Measurements from ENCODE around the gene ZNF248. TPM values are rescaled to one million over a fixed set of nuclear protein-coding genes. Genes with fewer than 3 reads are reported as not detected.
"Not testable (repeated sequence)": the region's sequence is repeated elsewhere in the genome, so short reads cannot be mapped to it uniquely, and the experiment has no call there.

ZNF248 gene
- total RNA-seq, 1 donor from 2014 or later = 6.9 TPM

DNA sequence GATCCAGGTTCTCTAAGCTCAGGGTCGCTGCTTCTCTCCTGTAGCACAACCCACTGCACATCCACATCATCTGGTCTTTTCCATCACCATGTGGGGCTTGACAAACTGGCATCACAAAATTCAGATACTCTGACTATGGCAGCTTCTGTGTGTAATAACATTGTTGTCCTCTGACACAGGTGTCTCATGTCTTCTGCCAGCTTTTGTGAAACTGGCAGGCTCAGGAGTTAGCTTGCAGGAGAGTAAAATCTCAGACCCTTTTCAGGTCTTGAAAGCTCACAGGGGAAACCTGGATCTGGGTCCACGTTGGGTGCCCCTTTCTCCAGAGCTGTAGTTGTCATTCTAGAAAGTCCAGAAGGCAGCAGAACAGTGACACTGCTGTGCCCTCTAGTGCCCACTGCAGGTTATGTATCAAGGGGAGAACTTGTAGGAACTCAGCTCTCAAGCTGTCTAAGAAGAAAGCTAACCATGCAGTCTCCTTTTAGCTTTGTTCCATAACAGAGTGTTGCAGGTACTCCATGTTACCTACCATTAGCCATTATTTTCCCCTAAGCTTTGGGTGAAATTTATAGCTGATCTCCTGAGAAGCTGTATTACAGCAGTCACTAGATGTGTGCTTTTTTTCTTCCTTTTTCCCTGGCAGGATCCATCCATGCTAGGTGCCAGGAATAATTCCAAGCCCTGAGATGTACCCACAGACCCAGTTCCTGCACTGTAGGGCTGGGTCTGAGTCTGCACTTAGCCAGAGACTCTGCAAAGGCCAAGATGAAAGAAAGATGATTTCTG, 102.7 kb downstream of the ZNF248 start:
- H3K4me3 ChIP-seq (ENCODE audit: low read depth, low read length) = no peak overlapping the region
- DNase-seq (ENCODE audit: low read depth) = no peak
- TF ChIP-seq, protein P1, sequence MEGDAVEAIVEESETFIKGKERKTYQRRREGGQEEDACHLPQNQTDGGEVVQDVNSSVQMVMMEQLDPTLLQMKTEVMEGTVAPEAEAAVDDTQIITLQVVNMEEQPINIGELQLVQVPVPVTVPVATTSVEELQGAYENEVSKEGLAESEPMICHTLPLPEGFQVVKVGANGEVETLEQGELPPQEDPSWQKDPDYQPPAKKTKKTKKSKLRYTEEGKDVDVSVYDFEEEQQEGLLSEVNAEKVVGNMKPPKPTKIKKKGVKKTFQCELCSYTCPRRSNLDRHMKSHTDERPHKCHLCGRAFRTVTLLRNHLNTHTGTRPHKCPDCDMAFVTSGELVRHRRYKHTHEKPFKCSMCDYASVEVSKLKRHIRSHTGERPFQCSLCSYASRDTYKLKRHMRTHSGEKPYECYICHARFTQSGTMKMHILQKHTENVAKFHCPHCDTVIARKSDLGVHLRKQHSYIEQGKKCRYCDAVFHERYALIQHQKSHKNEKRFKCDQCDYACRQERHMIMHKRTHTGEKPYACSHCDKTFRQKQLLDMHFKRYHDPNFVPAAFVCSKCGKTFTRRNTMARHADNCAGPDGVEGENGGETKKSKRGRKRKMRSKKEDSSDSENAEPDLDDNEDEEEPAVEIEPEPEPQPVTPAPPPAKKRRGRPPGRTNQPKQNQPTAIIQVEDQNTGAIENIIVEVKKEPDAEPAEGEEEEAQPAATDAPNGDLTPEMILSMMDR (conservative IDR thresholded peaks at IDR 0.05; ENCODE audit: low read depth, low read length) = peak; percentile 43

DNA sequence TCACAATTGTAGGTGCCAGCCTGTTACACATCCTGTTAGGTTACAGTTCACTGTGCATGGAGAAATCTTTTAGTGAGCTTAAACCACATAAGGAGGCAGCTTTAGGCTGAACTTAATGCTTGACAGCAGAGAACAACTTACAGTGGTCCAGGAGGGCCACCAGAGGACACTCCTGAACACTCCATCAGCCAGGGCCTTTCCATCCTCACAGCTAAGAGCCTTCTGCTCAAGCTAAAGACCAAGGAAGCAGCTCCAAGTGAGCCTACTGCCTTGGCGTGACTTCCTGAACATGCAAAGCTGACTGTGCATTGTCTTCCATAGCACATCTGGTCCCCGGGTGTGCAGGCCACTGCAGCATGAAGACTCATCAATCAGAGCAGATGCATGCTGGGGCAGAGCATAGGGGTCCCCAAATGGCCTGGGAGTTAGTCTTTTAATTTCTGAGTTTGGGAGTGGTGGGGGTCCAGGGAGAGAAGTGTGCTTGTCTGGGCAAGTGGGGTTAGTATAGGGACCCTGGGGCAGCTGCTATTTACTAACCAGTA, 105.0 kb downstream of the ZNF248 start:
- H3K4me3 ChIP-seq (ENCODE audit: low read depth, low read length) = no peak overlapping the region
- TF ChIP-seq, protein P1 (conservative IDR thresholded peaks at IDR 0.05; ENCODE audit: low read depth, low read length) = no peak
- no peak for DNase-seq (ENCODE audit: low read depth)

DNA sequence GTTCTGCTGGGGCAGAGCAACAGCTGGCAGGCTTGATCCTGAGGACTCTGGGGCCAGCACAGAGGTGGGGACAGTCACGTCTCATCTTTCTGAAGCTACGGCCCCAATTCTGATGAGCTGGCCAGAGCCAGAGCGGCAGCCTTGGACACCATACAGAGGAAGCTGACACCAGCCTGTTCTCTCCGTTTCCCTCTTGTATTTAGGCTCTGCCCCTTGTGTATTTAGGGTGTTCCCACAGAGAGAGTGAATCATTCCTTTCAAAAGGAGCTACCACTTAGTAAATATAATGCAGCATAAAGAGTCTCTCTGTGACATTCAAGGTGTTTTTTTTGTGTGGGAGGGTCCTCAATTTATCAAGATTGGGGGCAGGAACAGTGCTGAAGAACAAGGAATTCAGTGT, 109.2 kb downstream of the ZNF248 start:
- H3K4me3 ChIP-seq (ENCODE audit: low read depth, low read length) = no peak overlapping the region
- TF ChIP-seq, protein P1 (conservative IDR thresholded peaks at IDR 0.05; ENCODE audit: low read depth, low read length) = no peak
- no peak for DNase-seq (ENCODE audit: low read depth)

DNA sequence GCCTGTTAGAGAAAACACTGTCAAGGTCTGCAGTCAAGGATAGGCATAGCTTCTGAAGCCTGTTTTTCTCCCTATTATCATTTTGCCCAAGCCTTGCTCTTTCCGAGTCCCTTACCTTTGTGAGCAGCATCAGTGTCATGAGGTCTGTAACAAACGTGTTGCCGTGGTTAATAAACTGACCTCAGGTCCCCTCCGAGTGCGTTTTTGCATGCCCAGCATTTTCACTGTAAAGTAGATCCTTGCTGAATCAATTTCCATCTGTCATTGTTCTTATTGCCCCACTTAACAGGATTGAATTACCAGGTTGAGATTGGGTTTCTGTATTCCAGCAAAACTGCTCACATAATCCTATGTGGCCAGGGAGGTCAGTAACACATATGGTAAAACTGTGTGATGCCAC, 110.3 kb downstream of the ZNF248 start:
- DNase-seq (ENCODE audit: low read depth) = no peak
- TF ChIP-seq, protein P1 (conservative IDR thresholded peaks at IDR 0.05; ENCODE audit: low read depth, low read length) = no peak
- H3K4me3 ChIP-seq (ENCODE audit: low read depth, low read length) = no peak overlapping the region

DNA sequence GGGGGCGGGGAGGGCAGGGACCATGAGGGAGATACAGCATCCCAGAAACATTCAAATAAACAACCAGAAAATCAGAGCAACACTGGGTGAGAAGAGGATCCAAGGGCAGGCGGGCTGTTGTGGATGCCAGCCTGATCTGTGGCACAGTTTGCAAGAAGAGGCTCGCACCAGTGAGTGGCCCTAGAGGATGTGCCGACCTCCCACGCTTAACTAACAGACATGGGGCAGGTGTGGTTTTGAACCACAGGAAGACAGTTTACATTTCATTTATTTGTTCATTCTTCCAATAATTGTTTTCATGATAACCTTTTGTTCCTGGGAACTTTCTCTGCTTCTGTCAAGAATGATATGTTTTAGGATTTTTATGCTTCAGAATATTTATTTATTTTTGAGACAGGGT, 115.6 kb downstream of the ZNF248 start:
- no peak overlapping the region for H3K4me3 ChIP-seq (ENCODE audit: low read depth, low read length)
- TF ChIP-seq, protein P1 (conservative IDR thresholded peaks at IDR 0.05; ENCODE audit: low read depth, low read length) = no peak
- DNase-seq (ENCODE audit: low read depth) = no peak

DNA sequence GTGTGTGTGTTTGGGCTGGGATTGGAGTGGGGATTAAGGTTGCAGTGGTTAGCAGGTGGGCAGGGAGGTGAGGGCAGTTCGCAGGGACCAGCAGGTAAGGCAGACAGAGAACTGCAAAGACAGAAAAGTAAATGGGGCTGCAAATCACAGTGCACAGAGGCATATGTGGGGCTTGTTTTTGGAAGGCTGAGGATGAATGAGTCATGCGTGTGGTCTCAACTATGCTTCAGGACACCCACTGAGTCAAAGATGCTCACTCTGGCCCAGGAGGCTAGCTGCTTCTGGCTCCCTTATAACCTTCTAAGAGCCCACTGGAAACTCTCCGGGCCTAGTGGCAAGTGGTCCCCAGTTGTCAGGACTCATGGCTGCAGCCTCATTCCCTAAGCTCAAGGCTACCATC, 118.2 kb downstream of the ZNF248 start:
- TF ChIP-seq, protein P1 (conservative IDR thresholded peaks at IDR 0.05; ENCODE audit: low read depth, low read length) = no peak
- no peak for DNase-seq (ENCODE audit: low read depth)
- H3K4me3 ChIP-seq (ENCODE audit: low read depth, low read length) = no peak overlapping the region

DNA sequence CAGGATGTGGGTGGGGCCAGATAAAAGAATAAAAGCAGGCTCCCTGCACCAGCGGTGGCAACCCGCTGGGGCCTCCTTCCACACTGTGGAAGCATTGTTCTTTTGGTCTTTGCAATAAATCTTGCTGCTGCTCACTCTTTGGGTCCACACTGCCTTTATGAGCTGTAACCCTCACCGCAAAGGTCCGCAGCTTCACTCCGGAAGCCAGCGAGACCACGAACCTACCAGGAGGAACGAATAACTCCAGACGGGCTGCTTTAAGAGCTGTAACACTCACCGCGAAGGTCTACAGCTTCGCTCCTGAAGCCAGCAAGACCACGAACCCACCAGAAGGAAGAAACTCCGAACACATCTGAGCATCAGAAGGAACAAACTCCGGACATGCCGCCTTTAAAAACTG, 119.2 kb downstream of the ZNF248 start:
- not testable (repeated sequence) for H3K4me3 ChIP-seq (ENCODE audit: low read depth, low read length)

More for the DNA sequence above, 119.2 kb downstream of the ZNF248 start:
- not testable (repeated sequence) for DNase-seq (ENCODE audit: low read depth)

All from epithelial cell of proximal tubule (primary cell).